Naive thymus-derived CD4-positive, alpha-beta T cell (primary cell): Measurements from ENCODE around the gene TMCC2. TPM values are rescaled to one million over a fixed set of nuclear protein-coding genes. Genes with fewer than 3 reads are reported as not detected.
A peak's percentile ranks its signal among the peaks of the same experiment; 100 is the strongest.

Experiments
- ATAC-seq: fragments of 150-1000 bp; cut with Tn5 transposase; 2 replicates; pipeline ENCODE4 v1.10.0; 2021; ENCODE audit warnings: mild to moderate bottlenecking, moderate library complexity
- CTCF ChIA-PET: fragments of 350-600 bp; sonication (Branson Sonifier 250); formaldehyde crosslinking; loops from one replicate; lab custom pipeline; 2021; ENCODE audit warnings: antibody characterized with exemption; lab: Charles Lee
- POLR2A ChIA-PET: fragments of 350-600 bp; sonication (Branson Sonifier 250); formaldehyde crosslinking; loops from one replicate; lab custom pipeline; 2021; ENCODE audit warnings: antibody characterized with exemption, inconsistent platforms; lab: Charles Lee
- DNase-seq, 9 donors: peaks; one replicate each; pipeline versions ENCODE4 v3.0.0 to v3.0.0-alpha.2; 2020 to 2022; ENCODE audit warnings: mixed read lengths in 1 of 9
- H3K27ac ChIP-seq: one replicate; pipeline ENCODE4 v1.7.0; 2013; ENCODE audit warnings: mild to moderate bottlenecking, low read depth, low read length, moderate library complexity
- H3K27me3 ChIP-seq, 2 donors: one replicate each; pipeline ENCODE4 v1.7.0; 2013; ENCODE audit warnings: low read length in 2 of 2, mild to moderate bottlenecking in 2 of 2, moderate library complexity in 2 of 2; ENCODE audit not compliant: control insufficient read depth in 2 of 2, insufficient read depth in 2 of 2
- H3K36me3 ChIP-seq, 3 experiments: 1 replicate in 2 of 3; 2 replicates in 1 of 3; pipeline ENCODE4 v1.7.0; 2013; ENCODE audit warnings: low read length in 3 of 3, mild to moderate bottlenecking in 3 of 3, moderate library complexity in 1 of 3; ENCODE audit not compliant: insufficient read depth in 3 of 3, control insufficient read depth in 2 of 3
- H3K4me1 ChIP-seq, 2 donors: one replicate each; pipeline ENCODE4 v1.7.0; 2013; ENCODE audit warnings: low read length in 2 of 2, mild to moderate bottlenecking in 2 of 2, moderate library complexity in 1 of 2; ENCODE audit not compliant: control insufficient read depth in 2 of 2, insufficient read depth in 2 of 2
- H3K4me3 ChIP-seq: 2 replicates; pipeline ENCODE4 v1.7.0; 2013; ENCODE audit warnings: mild to moderate bottlenecking, low read length
- H3K9me3 ChIP-seq, 3 experiments: 1 replicate in 2 of 3; 2 replicates in 1 of 3; pipeline ENCODE4 v1.7.0; 2013; ENCODE audit warnings: low read length in 3 of 3; ENCODE audit not compliant: control insufficient read depth in 2 of 3
- H3K27ac Mint-ChIP-seq, 9 donors: one replicate each; pipeline ENCODE4 v1.8.0; 2020 to 2022; ENCODE audit warnings: mixed read lengths in 9 of 9, mild to moderate bottlenecking in 8 of 9, moderate library complexity in 5 of 9, inconsistent platforms in 2 of 9
- H3K27me3 Mint-ChIP-seq, 5 donors: one replicate each; pipeline ENCODE4 v1.8.0; 2021 to 2022; ENCODE audit warnings: mixed read lengths in 5 of 5, mild to moderate bottlenecking in 1 of 5
- H3K36me3 Mint-ChIP-seq, 5 donors: one replicate each; pipeline ENCODE4 v1.8.0; 2020 to 2022; ENCODE audit warnings: mixed read lengths in 5 of 5, mild to moderate bottlenecking in 3 of 5, inconsistent platforms in 1 of 5
- H3K4me1 Mint-ChIP-seq, 7 donors: one replicate each; pipeline ENCODE4 v1.8.0; 2020 to 2022; ENCODE audit warnings: mixed read lengths in 7 of 7, mild to moderate bottlenecking in 3 of 7, inconsistent platforms in 1 of 7
- H3K4me3 Mint-ChIP-seq, 10 donors: one replicate each; pipeline ENCODE4 v1.8.0; 2020 to 2022; ENCODE audit warnings: mild to moderate bottlenecking in 10 of 10, mixed read lengths in 10 of 10, moderate library complexity in 6 of 10, inconsistent platforms in 2 of 10
- H3K9me3 Mint-ChIP-seq, 11 donors: one replicate each; pipeline ENCODE4 v1.8.0; 2020 to 2022; ENCODE audit warnings: mixed read lengths in 11 of 11, mild to moderate bottlenecking in 4 of 11, inconsistent platforms in 1 of 11, moderate library complexity in 1 of 11
- intact Hi-C, 2 donors: fragments of 100-400 bp; cut with micrococcal nuclease; formaldehyde crosslinking; loops; one replicate each; pipeline ENCODE4 v1.15.1; 2023
- polyA plus RNA-seq, 2 donors: library from polyadenylated mRNA; unstranded; fragments of 300-500 nt; fragmentation: Illumina TruSeq; gene quantifications; one replicate each; pipeline ENCODE4 v1.2.3, GENCODE V29; 2021
- total RNA-seq, 6 experiments: library from RNA in 5 of 6; stranded (reverse) in 5 of 6; gene quantifications; 1 replicate in 5 of 6; 2 replicates in 1 of 6; pipeline ENCODE4 v1.2.3 and lab custom pipeline; 2021 to 2026

TMCC2 gene
- total and polyA plus RNA-seq, 7 experiments from 2014 or later = 0.30 to 3.6 (median 1.3) TPM

DNA sequence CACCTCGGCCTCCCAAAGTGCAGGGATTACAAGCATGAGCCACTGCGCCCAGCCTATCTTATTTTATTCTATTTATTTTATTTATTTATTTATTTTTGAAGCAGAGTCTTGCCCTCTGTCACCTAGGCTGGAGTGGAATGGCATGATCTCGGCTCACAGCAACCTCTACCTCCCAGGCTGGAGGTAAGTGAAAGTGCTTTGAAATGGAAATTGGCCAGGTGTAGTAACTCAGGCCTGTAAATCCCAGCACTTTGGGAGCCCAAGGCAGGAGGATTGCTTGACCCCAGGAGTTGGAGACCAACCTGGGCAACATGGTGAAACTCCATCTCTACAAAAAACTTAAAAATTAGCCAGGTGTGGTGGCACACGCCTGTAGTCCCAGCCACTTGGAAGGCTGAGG lies 11.2 kb upstream of the TMCC2 start:
- H3K27ac Mint-ChIP-seq = no peak overlapping the region
- no peaks in the 10 kb centered on the region for H3K36me3 Mint-ChIP-seq
- Histone ChIP-seq H3K4me3 (no peak overlapping the region), H3K27ac (no peak overlapping the region), H3K27me3 (no peaks in the 10 kb centered on the region), H3K9me3 (no peaks in the 10 kb centered on the region), H3K4me1 (peaks cover 0 to 8% of the 10 kb centered on the region in 2 donors), H3K36me3 (no peaks in the 10 kb centered on the region)
- no peak overlapping the region for H3K4me3 Mint-ChIP-seq
- intact Hi-C loops = loop anchor here in 1 of 2 donors (10.0 kb wide), 1 partner anchor 702 kb away; the partner anchor contains the start of gene MDM4
- H3K4me1 Mint-ChIP-seq = peaks cover 5 to 32% (median 24%) of the 10 kb centered on the region in 7 donors
- ATAC-seq (no peak), DNase-seq (no peak)
- peaks cover 0 to 13% (median 4%) of the 10 kb centered on the region in 5 donors for H3K27me3 Mint-ChIP-seq
- ChIA-PET CTCF (interaction anchor here (0.5 kb wide), 1 partner anchor 19 kb away, joined by 3 read pairs; no protein-coding TSS in a partner anchor), POLR2A (interaction anchor here (3.5 kb wide), 1 partner anchor 12 kb away, joined by 26 read pairs; the partner anchor contains the start of gene TMCC2)
- H3K9me3 Mint-ChIP-seq = peaks cover 0 to under 1% (median 0%) of the 10 kb centered on the region in 11 donors

DNA sequence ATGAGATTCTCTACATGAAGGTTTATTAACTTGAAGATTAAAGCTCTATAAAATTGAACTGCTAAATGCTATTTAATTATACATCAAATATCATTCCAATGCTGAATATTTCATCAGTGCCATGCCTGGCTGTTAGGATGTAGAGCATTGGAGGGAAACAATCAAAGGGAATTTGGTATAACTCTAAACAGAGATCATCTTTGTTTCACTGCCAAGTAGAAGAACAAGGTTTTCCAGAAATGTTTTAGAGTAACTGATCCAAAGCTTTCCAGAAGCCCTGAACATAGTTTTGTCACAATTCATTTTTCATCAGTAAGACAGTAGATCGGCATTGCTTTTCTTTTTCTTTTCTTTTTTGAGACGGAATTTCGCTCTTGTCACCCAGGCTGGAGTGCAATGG lies 10.3 kb upstream of the TMCC2 start:
- H3K4me3 Mint-ChIP-seq = no peak overlapping the region
- Histone ChIP-seq H3K4me3 (no peak overlapping the region), H3K36me3 (no peaks in the 10 kb centered on the region), H3K9me3 (no peaks in the 10 kb centered on the region), H3K4me1 (peaks cover 0 to 5% of the 10 kb centered on the region in 2 donors), H3K27ac (no peak overlapping the region), H3K27me3 (no peaks in the 10 kb centered on the region)
- peaks cover 3 to 24% (median 16%) of the 10 kb centered on the region in 7 donors for H3K4me1 Mint-ChIP-seq
- ChIA-PET CTCF (interaction anchor here (0.5 to 1.1 kb wide), 2 partner anchors 11 to 20 kb away, joined by 3 read pairs; no protein-coding TSS in a partner anchor), POLR2A (interaction anchor here (3.5 kb wide), 1 partner anchor 11 kb away, joined by 26 read pairs; the partner anchor contains the start of gene TMCC2)
- ATAC-seq (no peak), DNase-seq (no peak)
- H3K36me3 Mint-ChIP-seq = no peaks in the 10 kb centered on the region
- peaks cover 0 to 17% (median 4%) of the 10 kb centered on the region in 5 donors for H3K27me3 Mint-ChIP-seq
- no peaks in the 10 kb centered on the region for H3K9me3 Mint-ChIP-seq
- intact Hi-C loops = loop anchor here in 1 of 2 donors (10.0 kb wide), 1 partner anchor 703 kb away; the partner anchor contains the start of gene MDM4
- H3K27ac Mint-ChIP-seq = no peak overlapping the region

DNA sequence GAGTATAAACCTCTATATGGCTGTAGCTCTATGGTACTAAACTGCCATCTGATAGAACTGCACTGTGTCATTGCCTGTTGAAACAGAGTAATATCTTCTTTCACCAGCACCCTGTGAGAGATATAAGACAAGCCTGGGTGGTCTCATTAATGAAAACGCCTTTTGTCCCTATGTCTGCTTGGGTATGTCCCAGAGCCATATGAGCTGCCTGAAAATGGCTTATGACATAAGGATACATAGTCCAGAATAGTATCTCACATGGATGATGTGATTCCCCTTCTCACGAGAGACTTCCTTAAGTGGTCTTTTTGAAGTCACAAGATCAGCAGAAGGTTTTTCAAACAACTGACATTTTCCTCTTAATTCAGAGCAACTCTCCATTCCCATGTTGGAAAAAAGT lies 7.3 kb upstream of the TMCC2 start:
- Histone ChIP-seq H3K36me3 (no peaks in the 10 kb centered on the region), H3K9me3 (no peaks in the 10 kb centered on the region), H3K4me3 (no peak overlapping the region), H3K27ac (no peak overlapping the region), H3K27me3 (no peaks in the 10 kb centered on the region), H3K4me1 (peaks cover 0 to 1% of the 10 kb centered on the region in 2 donors)
- DNase-seq (no peak), ATAC-seq (no peak)
- peaks cover 0 to 38% (median 4%) of the 10 kb centered on the region in 5 donors for H3K27me3 Mint-ChIP-seq
- no peak overlapping the region for H3K4me3 Mint-ChIP-seq
- no peak overlapping the region for H3K27ac Mint-ChIP-seq
- no peaks in the 10 kb centered on the region for H3K36me3 Mint-ChIP-seq
- H3K4me1 Mint-ChIP-seq = peaks cover 0 to 6% (median 2%) of the 10 kb centered on the region in 7 donors
- ChIA-PET POLR2A (interaction anchor here (0.9 kb wide), 1 partner anchor 10 kb away, joined by 3 read pairs; no protein-coding TSS in a partner anchor), CTCF (interaction anchor here (1.3 kb wide), 1 partner anchor 19 kb away, joined by 3 read pairs; no protein-coding TSS in a partner anchor)
- H3K9me3 Mint-ChIP-seq = no peaks in the 10 kb centered on the region
- intact Hi-C loops = no loop called here

DNA sequence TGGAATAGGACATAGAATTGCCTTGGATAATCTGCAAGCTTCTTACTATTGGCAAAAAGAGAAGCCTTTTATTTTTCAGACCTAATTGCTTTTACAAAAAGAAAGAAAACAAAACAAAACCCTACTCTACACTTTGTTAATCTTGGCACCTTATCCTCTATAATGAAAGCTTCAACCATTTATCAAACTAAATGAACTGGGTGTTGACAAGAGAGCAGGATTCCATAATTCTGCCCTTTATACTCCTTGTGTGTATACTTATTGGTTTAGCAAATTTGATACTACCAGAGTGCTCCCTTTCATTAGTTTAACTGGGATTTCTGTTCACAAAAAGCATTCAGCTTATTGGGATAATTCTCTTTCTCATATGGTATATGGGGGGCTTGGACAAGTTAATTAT lies 3.0 kb upstream of the TMCC2 start:
- intact Hi-C loops = loop anchor here (5.0 kb wide), 4 partner anchors 48 to 408 kb away; partner anchors contain the start of genes ELK4 (in 1 of the 2) and NUAK2 (in 1 of the 2)
- H3K4me1 Mint-ChIP-seq = peaks cover 11 to 27% (median 12%) of the 10 kb centered on the region in 7 donors
- no peaks in the 10 kb centered on the region for H3K9me3 ChIP-seq
- H3K9me3 Mint-ChIP-seq = no peaks in the 10 kb centered on the region
- peaks cover 0 to 50% (median 4%) of the 10 kb centered on the region in 5 donors for H3K27me3 Mint-ChIP-seq
- H3K27ac ChIP-seq = no peak overlapping the region
- H3K36me3 ChIP-seq = no peaks in the 10 kb centered on the region
- H3K4me3 ChIP-seq = no peak overlapping the region
- no peaks in the 10 kb centered on the region for H3K36me3 Mint-ChIP-seq
- ChIA-PET CTCF (interaction anchor here (1.2 kb wide), 1 partner anchor 30 kb away, joined by 3 read pairs; no protein-coding TSS in a partner anchor), POLR2A (no interaction called here)
- no peak for ATAC-seq
- no peak for DNase-seq
- no peak overlapping the region for H3K27ac Mint-ChIP-seq
- H3K4me3 Mint-ChIP-seq = no peak overlapping the region
- no peaks in the 10 kb centered on the region for H3K27me3 ChIP-seq
- H3K4me1 ChIP-seq = peaks cover 2 to 6% of the 10 kb centered on the region in 2 donors

DNA sequence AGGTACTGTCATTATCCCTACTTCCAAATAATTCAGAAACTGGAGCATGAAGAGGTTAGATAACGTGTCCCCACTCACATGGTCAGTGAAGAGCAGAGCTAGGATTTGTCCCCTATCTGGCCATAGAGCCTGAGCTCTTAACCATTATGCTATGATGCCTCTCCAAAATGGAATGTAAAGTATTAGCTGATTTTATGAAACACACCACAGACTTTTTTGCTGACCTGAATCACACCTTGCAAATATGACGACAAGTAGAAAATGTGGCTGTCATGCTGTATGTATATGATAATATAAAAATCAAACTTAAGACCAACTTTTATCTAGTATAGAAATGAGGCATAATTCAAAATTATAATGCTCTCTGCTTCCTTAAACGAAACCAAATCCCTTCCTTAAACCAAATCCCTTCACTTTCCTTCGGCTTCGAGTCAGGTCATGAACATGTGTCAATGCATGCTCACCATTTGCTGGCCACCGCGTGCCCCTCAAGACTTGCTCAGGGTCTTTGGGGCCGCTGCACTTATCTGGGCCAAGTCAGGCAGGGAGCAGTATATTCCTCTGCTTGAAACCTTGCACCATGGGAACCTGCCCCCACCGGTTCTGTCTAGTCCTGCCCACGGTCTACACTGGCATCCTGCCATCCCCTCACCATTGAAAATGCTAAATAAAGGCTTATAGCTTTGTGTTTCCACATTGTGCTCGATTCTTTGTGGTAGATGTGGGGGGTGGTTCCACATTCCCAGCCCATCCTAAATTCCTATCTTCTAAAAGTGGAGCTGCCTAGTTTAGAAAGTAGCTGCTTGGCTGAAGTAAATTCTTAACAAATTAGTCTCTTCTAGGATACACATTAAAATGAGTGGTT lies 1.6 kb upstream of the TMCC2 start:
- intact Hi-C loops = loop anchor here (5.0 kb wide), 4 partner anchors 46 to 406 kb away; partner anchors contain the start of genes ELK4 (in 1 of the 2) and NUAK2 (in 1 of the 2)
- Mint-ChIP-seq H3K36me3 (no peaks in the 10 kb centered on the region), H3K27ac (no peak overlapping the region), H3K27me3 (peaks cover 0 to 50% (median 4%) of the 10 kb centered on the region in 5 donors), H3K4me1 (peaks cover 12 to 37% (median 18%) of the 10 kb centered on the region in 7 donors), H3K4me3 (peak overlapping the region in 7 of 10 donors; percentile 10 to 97 (median 32)), H3K9me3 (no peaks in the 10 kb centered on the region)
- DNase-seq = no peak
- ChIA-PET POLR2A (interaction anchor here (1.2 to 4.3 kb wide), 3 partner anchors 11 to 1824 kb away, joined by 3 to 30 read pairs (median 26); partner anchors contain the start of gene DSTYK), CTCF (interaction anchor here (0.7 to 5.9 kb wide), 2 partner anchors 28 to 109 kb away, joined by 3 to 89 read pairs; no protein-coding TSS in a partner anchor)
- Histone ChIP-seq H3K4me3 (no peak overlapping the region), H3K9me3 (no peaks in the 10 kb centered on the region), H3K27me3 (no peaks in the 10 kb centered on the region), H3K36me3 (no peaks in the 10 kb centered on the region), H3K4me1 (peaks cover 10 to 13% of the 10 kb centered on the region in 2 donors), H3K27ac (no peak overlapping the region)
- no peak for ATAC-seq
